Choroid plexus epithelial cell (primary cell): ENCODE results near the gene IKZF3.

ENCODE experiments used
- DNase-seq: peaks from one replicate; pipeline ENCODE4 v3.0.0-alpha.2; 2010; ENCODE audit warnings: low read depth
- H3K4me3 ChIP-seq: 2 replicates; pipeline ENCODE4 v1.5.1; 2011; ENCODE audit warnings: low read depth, mild to moderate bottlenecking, control low read depth, low read length, moderate library complexity
- TF ChIP-seq, protein P1 (sequence below): conservative IDR thresholded peaks from 2 replicates; pipeline ENCODE4 v1.5.1; 2011; ENCODE audit warnings: low read depth, mild to moderate bottlenecking, control low read depth, inconsistent platforms, low read length, moderate library complexity

IKZF3 gene

DNA sequence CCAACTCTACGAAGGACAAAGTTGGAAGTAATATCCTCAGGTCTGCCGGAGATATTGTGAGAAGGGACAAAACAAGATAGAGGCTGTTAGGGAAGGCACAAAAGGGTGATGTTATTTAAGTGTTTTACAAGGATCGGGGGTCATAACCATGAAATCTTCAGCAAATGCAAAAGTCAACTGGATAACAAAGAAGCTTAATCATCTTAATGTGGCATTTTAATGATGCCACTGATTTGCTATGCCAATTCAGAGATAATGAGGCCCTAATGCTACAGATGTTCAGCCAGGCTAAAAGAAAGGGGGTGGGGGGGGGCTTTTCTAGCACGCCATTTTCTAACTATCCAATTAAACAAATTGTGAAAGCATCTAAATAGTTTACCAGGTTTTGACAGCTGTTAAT lies 63.1 kb downstream of the IKZF3 start:
- TF ChIP-seq, protein P1, sequence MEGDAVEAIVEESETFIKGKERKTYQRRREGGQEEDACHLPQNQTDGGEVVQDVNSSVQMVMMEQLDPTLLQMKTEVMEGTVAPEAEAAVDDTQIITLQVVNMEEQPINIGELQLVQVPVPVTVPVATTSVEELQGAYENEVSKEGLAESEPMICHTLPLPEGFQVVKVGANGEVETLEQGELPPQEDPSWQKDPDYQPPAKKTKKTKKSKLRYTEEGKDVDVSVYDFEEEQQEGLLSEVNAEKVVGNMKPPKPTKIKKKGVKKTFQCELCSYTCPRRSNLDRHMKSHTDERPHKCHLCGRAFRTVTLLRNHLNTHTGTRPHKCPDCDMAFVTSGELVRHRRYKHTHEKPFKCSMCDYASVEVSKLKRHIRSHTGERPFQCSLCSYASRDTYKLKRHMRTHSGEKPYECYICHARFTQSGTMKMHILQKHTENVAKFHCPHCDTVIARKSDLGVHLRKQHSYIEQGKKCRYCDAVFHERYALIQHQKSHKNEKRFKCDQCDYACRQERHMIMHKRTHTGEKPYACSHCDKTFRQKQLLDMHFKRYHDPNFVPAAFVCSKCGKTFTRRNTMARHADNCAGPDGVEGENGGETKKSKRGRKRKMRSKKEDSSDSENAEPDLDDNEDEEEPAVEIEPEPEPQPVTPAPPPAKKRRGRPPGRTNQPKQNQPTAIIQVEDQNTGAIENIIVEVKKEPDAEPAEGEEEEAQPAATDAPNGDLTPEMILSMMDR: no peak

GRCh38 chr17:39800540-39800939 lies 63.6 kb downstream of the IKZF3 start:
- TF ChIP-seq, protein P1: no peak
- DNase-seq: no peak
- no peak overlapping the region for H3K4me3 ChIP-seq

More for the DNA sequence above, 63.1 kb downstream of the IKZF3 start:
- H3K4me3 ChIP-seq: no peak overlapping the region
- DNase-seq: no peak

DNA sequence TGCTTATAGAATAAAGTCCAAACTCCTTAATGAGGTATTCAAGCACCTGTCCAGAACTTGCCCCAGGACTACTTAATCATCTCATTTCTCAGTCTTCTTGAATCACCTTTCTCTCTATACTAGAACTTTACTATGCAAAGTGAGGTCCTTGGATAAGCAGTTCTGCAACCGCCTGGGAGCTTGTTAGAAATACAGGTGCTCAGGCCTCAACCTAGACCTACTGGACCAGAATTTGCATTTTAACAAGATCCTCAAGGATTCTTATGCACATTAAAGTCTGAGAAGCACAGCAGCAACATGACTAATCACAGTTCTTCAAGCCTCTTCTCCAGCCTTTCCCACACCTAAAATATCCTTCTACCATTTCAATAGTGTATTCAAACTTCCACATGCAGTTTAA lies 64.7 kb downstream of the IKZF3 start:
- TF ChIP-seq, protein P1: no peak
- H3K4me3 ChIP-seq: no peak overlapping the region
- no peak for DNase-seq

DNA sequence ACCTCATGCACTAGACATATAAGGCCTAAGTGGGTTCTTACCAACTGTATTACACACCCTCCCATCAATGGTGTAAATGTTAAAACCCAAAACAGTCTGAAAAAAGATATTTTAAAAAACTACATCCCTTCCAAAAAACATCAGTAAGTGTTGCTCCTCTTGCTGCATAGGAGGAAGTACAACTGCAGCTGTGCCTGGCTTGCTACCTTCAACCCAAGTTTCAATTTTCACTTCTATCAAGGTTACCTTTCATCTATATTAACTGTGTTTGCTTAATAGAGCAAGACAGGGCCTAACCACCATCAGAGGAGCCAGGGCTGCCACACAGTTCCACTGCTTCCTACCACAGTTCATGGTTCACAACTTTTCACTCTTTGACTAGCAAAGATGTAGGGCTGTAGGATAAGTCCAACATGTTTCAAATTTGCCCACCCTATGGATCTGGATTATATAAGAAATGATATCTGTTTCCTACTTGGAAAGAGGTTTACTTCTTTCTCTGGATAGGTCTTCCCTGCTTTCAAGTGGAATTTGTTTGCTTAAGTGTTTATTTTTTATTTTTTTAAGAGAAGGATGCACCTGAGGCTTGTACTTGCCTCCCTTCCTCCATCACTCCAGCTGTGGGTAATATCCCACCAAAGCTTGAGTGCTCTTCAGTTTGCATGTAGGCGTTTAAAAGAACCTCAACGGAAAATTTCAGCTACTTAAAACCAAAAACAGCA lies 69.7 kb downstream of the IKZF3 start:
- no peak overlapping the region for H3K4me3 ChIP-seq
- TF ChIP-seq, protein P1: no peak
- DNase-seq: no peak

DNA sequence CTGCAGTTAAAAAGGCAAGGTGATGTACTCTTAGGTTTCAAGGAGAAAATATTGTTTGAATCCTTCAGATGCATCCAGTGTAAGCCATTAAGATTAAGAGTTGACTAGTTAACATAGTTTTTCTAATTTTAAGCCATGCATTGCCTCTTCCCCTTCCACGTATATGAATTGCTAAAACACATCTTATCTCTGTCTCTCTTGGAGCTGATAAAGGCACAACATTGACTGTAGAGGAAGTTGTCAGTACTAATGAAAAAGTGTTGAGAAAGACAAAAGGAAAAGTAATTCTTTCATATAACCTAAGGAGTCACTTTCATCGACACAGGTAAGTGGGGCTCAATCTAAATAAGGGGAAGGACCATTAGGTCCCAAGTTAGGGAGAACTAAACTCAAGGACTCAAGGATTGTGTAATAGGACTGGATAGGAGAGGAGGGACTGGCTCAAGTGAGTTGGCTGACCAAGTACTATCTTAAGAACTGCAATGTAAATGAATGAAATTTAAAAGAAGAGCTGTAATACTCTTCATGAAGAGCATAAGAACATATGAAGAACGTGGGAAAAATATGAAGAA lies 70.7 kb downstream of the IKZF3 start:
- H3K4me3 ChIP-seq: no peak overlapping the region
- TF ChIP-seq, protein P1: no peak
- no peak for DNase-seq

DNA sequence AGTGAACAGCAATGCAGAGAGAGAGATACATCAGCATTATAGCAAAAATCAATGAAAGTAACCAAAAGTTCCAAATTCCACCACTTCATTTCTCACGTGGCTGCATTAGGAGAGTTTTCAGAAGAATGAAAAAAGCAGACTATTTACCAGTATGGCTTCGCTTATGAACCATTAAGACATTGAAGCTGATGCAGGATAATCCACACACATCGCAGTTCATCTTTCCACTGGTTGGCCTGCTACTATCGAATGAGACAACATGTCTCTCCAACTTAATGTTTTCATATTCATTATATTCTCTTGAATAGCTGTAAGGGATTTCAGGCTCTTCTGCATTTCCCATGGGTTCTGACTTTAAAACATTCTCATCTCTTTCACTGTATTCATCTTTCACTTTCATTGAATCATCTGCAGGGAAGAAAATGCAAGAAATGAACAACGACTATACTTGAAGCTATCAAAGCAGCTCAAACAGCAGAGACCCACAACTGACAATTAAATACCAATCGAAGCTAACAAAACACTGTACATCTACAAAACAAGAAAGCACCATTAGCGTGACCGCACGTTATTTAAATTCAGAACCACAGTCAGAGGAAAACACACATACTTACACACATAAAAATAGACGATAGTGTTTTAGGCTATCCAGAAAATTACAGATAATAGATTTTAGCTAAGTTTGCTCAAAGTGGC lies 71.4 kb downstream of the IKZF3 start:
- no peak for DNase-seq
- TF ChIP-seq, protein P1: no peak
- no peak overlapping the region for H3K4me3 ChIP-seq
